Measurements from ENCODE around the gene TAF9.

TAF9 gene

GRCh38 chr5:69369340-69370121 is at the start of gene TAF9, which contains the start of the genes AK6 and RAD17:
TAF9 (minus strand) TSS chr5:69369520; CDS start chr5:69365737, 3,783 bp downstream.
AK6 (minus strand) TSS chr5:69369520; CDS start chr5:69369490, 30 bp downstream.
RAD17 (plus strand) TSS chr5:69369818; CDS start chr5:69372209, 2,391 bp downstream.
- H3K27ac ChIP-seq: peak within 1 kb of the TSS; percentile 99
- TF ChIP-seq CTCF (conservative IDR thresholded peaks at IDR 0.05): no peak

- TF ChIP-seq CTCF (conservative IDR thresholded peaks at IDR 0.05): no peak
- no peak overlapping the region for H3K27ac ChIP-seq
Observed at GRCh38 chr5:69418554-69418953, 49.2 kb upstream of the TAF9 start.

- H3K27ac ChIP-seq: peak overlapping the region; percentile 99
- TF ChIP-seq CTCF (conservative IDR thresholded peaks at IDR 0.05): no peak
Observed at GRCh38 chr5:69416699-69417098, 47.4 kb upstream of the TAF9 start.

- TF ChIP-seq CTCF (conservative IDR thresholded peaks at IDR 0.05): no peak
- H3K27ac ChIP-seq: peak overlapping the region; percentile 99
Observed at GRCh38 chr5:69416180-69416579, 46.9 kb upstream of the TAF9 start.

GRCh38 chr5:69415584-69415958 is 46.3 kb upstream of the TAF9 start:
- peak overlapping the region; percentile 99 for H3K27ac ChIP-seq
- no peak for TF ChIP-seq CTCF (conservative IDR thresholded peaks at IDR 0.05)

- H3K27ac ChIP-seq: peak within 1 kb of the TSS; percentile 99
- peak; percentile 80 for TF ChIP-seq CTCF (conservative IDR thresholded peaks at IDR 0.05)
Observed at GRCh38 chr5:69414885-69415583, 45.7 kb upstream of the TAF9 start, which contains the start of gene MARVELD2. MARVELD2 (plus strand) TSS chr5:69415116; CDS start chr5:69419386, 4,270 bp downstream.

GRCh38 chr5:69404659-69405330 is 35.5 kb upstream of the TAF9 start:
- no peak for TF ChIP-seq CTCF (conservative IDR thresholded peaks at IDR 0.05)
- H3K27ac ChIP-seq: no peak overlapping the region
